Chondrocyte (in vitro differentiated cells): ENCODE data around the gene GRB10. TPM values are rescaled to one million over a fixed set of nuclear protein-coding genes. Genes with fewer than 3 reads are reported as not detected.
A peak's percentile ranks its signal among the peaks of the same experiment; 100 is the strongest.

Source experiments
- DNase-seq: peaks from one replicate; pipeline ENCODE4 v3.0.0; 2021; ENCODE audit warnings: mixed read lengths, low spot score
- H3K27ac Mint-ChIP-seq: one replicate; pipeline ENCODE4 v1.8.0; 2021; ENCODE audit warnings: mild to moderate bottlenecking, moderate library complexity, mixed read lengths; ENCODE audit not compliant: unreplicated experiment
- H3K27me3 Mint-ChIP-seq: 2 replicates; pipeline ENCODE4 v1.8.0; 2021; ENCODE audit warnings: low read depth, mixed read lengths
- H3K36me3 Mint-ChIP-seq: 2 replicates; pipeline ENCODE4 v1.8.0; 2021; ENCODE audit warnings: low read depth, mixed read lengths
- H3K4me1 Mint-ChIP-seq: 2 replicates; pipeline ENCODE4 v1.8.0; 2021; ENCODE audit warnings: low read depth, mild to moderate bottlenecking, mixed read lengths
- H3K4me3 Mint-ChIP-seq: one replicate; pipeline ENCODE4 v1.8.0; 2021; ENCODE audit warnings: mild to moderate bottlenecking, moderate library complexity, mixed read lengths; ENCODE audit not compliant: unreplicated experiment
- H3K9me3 Mint-ChIP-seq: 2 replicates; pipeline ENCODE4 v1.8.0; 2021; ENCODE audit warnings: low read depth, mixed read lengths
- total RNA-seq: library from RNA; stranded (reverse); gene quantifications from 3 replicates; pipeline ENCODE4 v1.2.1, GENCODE V29; 2021
- TF ChIP-seq, protein P1 (sequence below): fragments of 200-600 bp; sonication (generic); IDR thresholded peaks from 2 replicates; pipeline ENCODE4 v1.5.0; 2021; ENCODE audit warnings: antibody characterized with exemption, mild to moderate bottlenecking, moderate library complexity

Gene GRB10
- total RNA-seq, 1 donor from 2014 or later = 73.7 TPM

DNA sequence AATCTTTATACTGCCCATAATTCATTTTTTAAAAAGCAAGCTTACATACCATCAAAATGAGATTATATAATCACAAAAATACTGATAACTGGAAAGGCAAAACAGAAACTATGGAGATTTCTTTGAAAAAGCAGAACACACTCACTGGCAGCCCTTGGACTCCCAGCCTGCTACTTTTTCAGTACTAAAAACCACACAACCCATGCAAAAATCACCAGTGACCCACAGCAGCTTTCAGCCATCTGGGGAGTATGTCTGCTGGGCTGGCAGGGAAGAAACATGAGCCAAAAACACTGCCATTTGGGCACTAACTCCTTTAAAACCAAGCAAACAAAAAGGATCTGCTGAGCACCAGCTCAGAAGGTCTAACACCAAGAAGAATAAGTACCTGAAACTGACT, 137.5 kb downstream of the GRB10 start:
- TF ChIP-seq, protein P1, sequence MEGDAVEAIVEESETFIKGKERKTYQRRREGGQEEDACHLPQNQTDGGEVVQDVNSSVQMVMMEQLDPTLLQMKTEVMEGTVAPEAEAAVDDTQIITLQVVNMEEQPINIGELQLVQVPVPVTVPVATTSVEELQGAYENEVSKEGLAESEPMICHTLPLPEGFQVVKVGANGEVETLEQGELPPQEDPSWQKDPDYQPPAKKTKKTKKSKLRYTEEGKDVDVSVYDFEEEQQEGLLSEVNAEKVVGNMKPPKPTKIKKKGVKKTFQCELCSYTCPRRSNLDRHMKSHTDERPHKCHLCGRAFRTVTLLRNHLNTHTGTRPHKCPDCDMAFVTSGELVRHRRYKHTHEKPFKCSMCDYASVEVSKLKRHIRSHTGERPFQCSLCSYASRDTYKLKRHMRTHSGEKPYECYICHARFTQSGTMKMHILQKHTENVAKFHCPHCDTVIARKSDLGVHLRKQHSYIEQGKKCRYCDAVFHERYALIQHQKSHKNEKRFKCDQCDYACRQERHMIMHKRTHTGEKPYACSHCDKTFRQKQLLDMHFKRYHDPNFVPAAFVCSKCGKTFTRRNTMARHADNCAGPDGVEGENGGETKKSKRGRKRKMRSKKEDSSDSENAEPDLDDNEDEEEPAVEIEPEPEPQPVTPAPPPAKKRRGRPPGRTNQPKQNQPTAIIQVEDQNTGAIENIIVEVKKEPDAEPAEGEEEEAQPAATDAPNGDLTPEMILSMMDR = no peak
- Mint-ChIP-seq H3K27me3 (no peaks in the 10 kb centered on the region), H3K9me3 (no peaks in the 10 kb centered on the region), H3K36me3 (peaks cover 18% of the 10 kb centered on the region), H3K27ac (peak overlapping the region; percentile 9), H3K4me1 (peaks cover 9% of the 10 kb centered on the region), H3K4me3 (no peak overlapping the region)
- DNase-seq = peak; percentile 14

DNA sequence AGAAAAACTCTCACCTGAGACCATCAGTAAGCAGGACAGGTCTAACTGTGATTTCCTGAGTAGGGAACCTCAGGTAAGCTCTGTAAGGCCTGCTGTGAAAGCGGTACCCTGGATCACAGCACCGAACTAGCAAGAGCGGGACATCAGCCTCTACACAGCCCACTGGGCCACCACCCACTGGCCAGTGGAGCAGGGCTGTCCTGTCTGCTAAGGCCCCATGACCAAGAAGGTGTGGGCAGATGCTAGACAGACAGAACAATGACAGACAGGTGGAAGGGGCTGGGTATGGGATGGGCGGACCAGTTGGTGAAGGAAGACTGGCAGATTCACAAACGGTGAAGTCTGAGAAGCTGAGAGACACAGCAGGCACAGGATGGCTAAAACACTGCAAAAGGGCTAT, 138.1 kb downstream of the GRB10 start:
- H3K27ac Mint-ChIP-seq = no peak overlapping the region
- DNase-seq = peak; percentile 37
- no peak overlapping the region for H3K4me3 Mint-ChIP-seq

DNA sequence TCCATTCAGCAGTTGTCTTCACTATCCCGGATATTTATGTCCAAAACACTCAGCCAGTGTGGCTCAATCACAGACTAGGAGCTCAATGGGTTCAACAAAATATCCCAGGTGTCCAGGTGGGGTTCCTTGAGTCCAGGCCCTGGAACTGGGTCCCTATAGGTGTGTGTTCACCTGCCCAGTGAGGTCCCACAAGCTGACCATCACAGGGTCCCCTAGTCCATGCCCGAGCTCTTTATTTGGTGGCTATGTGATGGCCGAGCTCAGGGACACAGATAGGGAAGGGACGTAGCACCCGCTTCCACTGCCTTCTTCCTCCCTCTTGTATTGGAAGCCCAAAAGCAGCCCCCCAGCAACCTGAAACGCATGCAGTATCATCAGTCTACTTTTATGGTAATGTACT, 138.6 kb downstream of the GRB10 start:
- H3K9me3 Mint-ChIP-seq = no peaks in the 10 kb centered on the region
- DNase-seq = peak; percentile 26
- H3K27ac Mint-ChIP-seq = no peak overlapping the region
- H3K27me3 Mint-ChIP-seq = no peaks in the 10 kb centered on the region
- TF ChIP-seq, protein P1 = no peak
- no peak overlapping the region for H3K4me3 Mint-ChIP-seq
- H3K36me3 Mint-ChIP-seq = peaks cover 14% of the 10 kb centered on the region
- H3K4me1 Mint-ChIP-seq = peaks cover 9% of the 10 kb centered on the region

More for the DNA sequence above, 138.1 kb downstream of the GRB10 start:
- TF ChIP-seq, protein P1 = no peak
- Mint-ChIP-seq H3K36me3 (peaks cover 15% of the 10 kb centered on the region), H3K9me3 (no peaks in the 10 kb centered on the region), H3K27me3 (no peaks in the 10 kb centered on the region), H3K4me1 (peaks cover 9% of the 10 kb centered on the region)

DNA sequence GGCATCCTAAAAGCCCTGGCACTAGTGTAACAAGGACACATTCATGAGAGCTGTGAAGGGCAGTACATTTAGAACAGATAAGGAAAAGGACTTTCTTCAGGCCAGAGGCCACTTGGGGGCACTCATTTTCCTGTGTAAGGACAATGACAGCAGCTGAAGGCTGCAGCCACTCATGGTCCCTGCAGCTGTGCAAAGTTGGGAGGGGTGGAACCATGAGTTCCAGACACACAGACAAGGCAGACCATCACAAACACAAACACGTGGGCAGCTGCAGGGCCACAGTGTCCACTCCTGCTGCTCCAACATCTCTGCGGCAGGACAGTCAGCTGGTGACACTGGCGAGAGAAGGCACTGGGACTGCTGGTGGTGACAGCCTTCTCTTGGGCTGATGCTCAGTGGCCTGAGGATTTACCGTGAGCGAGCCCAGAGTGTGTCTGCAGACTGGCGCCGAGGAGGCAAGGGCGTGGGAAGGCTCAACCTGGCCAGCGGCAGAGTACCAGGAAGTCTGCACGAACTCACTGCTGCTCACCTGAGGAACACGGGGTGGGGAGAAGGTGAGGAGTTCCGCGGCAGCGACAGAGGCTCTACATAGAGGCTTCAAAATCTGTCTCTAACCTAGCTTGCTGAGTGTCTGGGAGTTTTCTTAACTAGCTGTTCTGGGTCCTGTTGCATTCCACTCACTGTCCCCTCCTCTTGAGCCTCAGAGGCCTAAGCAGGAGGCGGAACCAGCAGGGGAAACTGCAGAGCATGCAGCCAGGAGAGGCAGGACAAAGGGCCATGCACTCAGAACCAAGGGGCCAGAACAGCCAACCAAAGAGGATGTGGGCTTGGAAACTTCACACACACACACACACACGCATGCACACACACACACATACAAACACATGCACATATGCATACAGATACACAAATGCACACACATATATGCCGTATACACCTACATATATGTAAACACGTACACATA, 141.0 kb downstream of the GRB10 start:
- H3K4me1 Mint-ChIP-seq = peaks cover 24% of the 10 kb centered on the region
- DNase-seq = no peak
- H3K4me3 Mint-ChIP-seq = no peak overlapping the region
- H3K9me3 Mint-ChIP-seq = peaks cover 13% of the 10 kb centered on the region
- TF ChIP-seq, protein P1 = peak; percentile 17
- no peak overlapping the region for H3K27ac Mint-ChIP-seq
- peaks cover 21% of the 10 kb centered on the region for H3K36me3 Mint-ChIP-seq
- H3K27me3 Mint-ChIP-seq = no peaks in the 10 kb centered on the region

DNA sequence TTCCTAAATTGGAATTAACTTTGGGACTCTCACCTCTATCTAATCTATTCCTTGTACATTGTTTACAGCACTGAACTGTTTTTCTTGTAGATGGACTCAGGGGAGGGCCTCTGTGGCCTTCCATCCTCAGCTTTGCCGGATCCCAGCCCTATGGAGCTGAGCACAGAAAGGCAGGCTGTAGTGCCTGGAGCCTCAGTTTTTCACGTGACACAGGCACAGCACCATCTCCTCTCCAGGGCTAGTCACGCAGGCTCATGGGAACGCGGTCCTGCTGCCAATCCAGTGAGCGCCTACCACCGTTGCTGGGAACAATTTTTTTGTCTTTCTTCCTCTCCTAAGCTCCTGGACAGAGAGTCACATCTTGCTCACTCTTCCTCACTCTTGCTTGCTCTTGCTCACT, 141.9 kb downstream of the GRB10 start:
- DNase-seq = no peak
- TF ChIP-seq, protein P1 = no peak
- no peak overlapping the region for H3K27ac Mint-ChIP-seq
- peaks cover 21% of the 10 kb centered on the region for H3K4me1 Mint-ChIP-seq
- no peak overlapping the region for H3K4me3 Mint-ChIP-seq
- no peaks in the 10 kb centered on the region for H3K27me3 Mint-ChIP-seq
- H3K9me3 Mint-ChIP-seq = peaks cover 13% of the 10 kb centered on the region
- H3K36me3 Mint-ChIP-seq = peaks cover 24% of the 10 kb centered on the region
